UCSD-AML1 (cell line): Measurements from ENCODE around the gene UBALD1.
"Not testable (repeated sequence)": the region's sequence is repeated elsewhere in the genome, so short reads cannot be mapped to it uniquely, and the experiment has no call there.

ENCODE experiments used
- DNase-seq: peaks from one replicate; lab custom pipeline; 2025; ENCODE audit not compliant: unreplicated experiment; lab: John Stamatoyannopoulos, UW

Gene UBALD1

GRCh38 chr16:4599037-4599436 lies 15.7 kb downstream of the UBALD1 start:
- no peak for DNase-seq

GRCh38 chr16:4597174-4597573 lies 17.5 kb downstream of the UBALD1 start:
- DNase-seq = no peak

- DNase-seq = no peak
Measured at GRCh38 chr16:4594433-4595410, 20.0 kb downstream of the UBALD1 start.

GRCh38 chr16:4593086-4593485 lies 21.6 kb downstream of the UBALD1 start:
- DNase-seq = no peak

GRCh38 chr16:4591706-4592470 lies 22.8 kb downstream of the UBALD1 start:
- DNase-seq = no peak

- DNase-seq = no peak
Measured at GRCh38 chr16:4591191-4591590, 23.5 kb downstream of the UBALD1 start.

- no peak for DNase-seq
Measured at GRCh38 chr16:4588961-4589360, 25.7 kb downstream of the UBALD1 start.

- DNase-seq = no peak
Measured at GRCh38 chr16:4588386-4588785, 26.3 kb downstream of the UBALD1 start.

GRCh38 chr16:4586291-4586690 lies 28.4 kb downstream of the UBALD1 start:
- no peak for DNase-seq

GRCh38 chr16:4583906-4584305 lies 30.8 kb downstream of the UBALD1 start:
- no peak for DNase-seq

GRCh38 chr16:4580250-4580649 lies 34.4 kb downstream of the UBALD1 start:
- no peak for DNase-seq

- DNase-seq = no peak
Measured at GRCh38 chr16:4578961-4579530, 35.6 kb downstream of the UBALD1 start.

GRCh38 chr16:4576008-4576407 lies 38.7 kb downstream of the UBALD1 start:
- DNase-seq = no peak

GRCh38 chr16:4574919-4575705 lies 39.6 kb downstream of the UBALD1 start:
- peak; percentile 71 for DNase-seq

- DNase-seq = not testable (repeated sequence)
Measured at GRCh38 chr16:4573926-4574325, 40.8 kb downstream of the UBALD1 start.

- no peak for DNase-seq
Measured at GRCh38 chr16:4572715-4573114, 42.0 kb downstream of the UBALD1 start.

- no peak for DNase-seq
Measured at GRCh38 chr16:4570688-4571321, 43.9 kb downstream of the UBALD1 start.

- DNase-seq = no peak
Measured at GRCh38 chr16:4570086-4570485, 44.6 kb downstream of the UBALD1 start.

- DNase-seq = no peak
Measured at GRCh38 chr16:4566144-4566543, 48.5 kb downstream of the UBALD1 start.

- DNase-seq = no peak
Measured at GRCh38 chr16:4564661-4565267, 49.9 kb downstream of the UBALD1 start.
